HL-60/S4 (cell line): ENCODE measurements around the gene ZNG1A.
"Not testable (repeated sequence)": the region's sequence is repeated elsewhere in the genome, so short reads cannot be mapped to it uniquely, and the experiment has no call there.

Source experiments
- in situ Hi-C: fragments of 300-500 bp; cut with MboI; formaldehyde crosslinking; loops from 2 replicates; pipeline ENCODE4 v1.14.3; 2022; ENCODE audit warnings: low sequenced_read_pairs

ZNG1A gene

GRCh38 chr9:98775-99174 lies 80.1 kb downstream of the ZNG1A start:
- in situ Hi-C loops = not testable (repeated sequence)

- in situ Hi-C loops = not testable (repeated sequence)
Observed at GRCh38 chr9:94992-95391, 83.9 kb downstream of the ZNG1A start.

GRCh38 chr9:94323-94722 lies 84.5 kb downstream of the ZNG1A start:
- in situ Hi-C loops = not testable (repeated sequence)

GRCh38 chr9:93909-94308 lies 84.9 kb downstream of the ZNG1A start:
- in situ Hi-C loops = not testable (repeated sequence)

GRCh38 chr9:90851-91250 lies 88.0 kb downstream of the ZNG1A start:
- in situ Hi-C loops = not testable (repeated sequence)

- in situ Hi-C loops = not testable (repeated sequence)
Observed at GRCh38 chr9:88396-89037, 90.3 kb downstream of the ZNG1A start.

- in situ Hi-C loops = not testable (repeated sequence)
Observed at GRCh38 chr9:87860-88259, 91.0 kb downstream of the ZNG1A start.

GRCh38 chr9:87105-87504 lies 91.8 kb downstream of the ZNG1A start:
- in situ Hi-C loops = not testable (repeated sequence)

- in situ Hi-C loops = not testable (repeated sequence)
Observed at GRCh38 chr9:86697-87096, 92.2 kb downstream of the ZNG1A start.

GRCh38 chr9:82932-83689 lies 95.7 kb downstream of the ZNG1A start:
- in situ Hi-C loops = not testable (repeated sequence)

- in situ Hi-C loops = not testable (repeated sequence)
Observed at GRCh38 chr9:78333-78732, 100.5 kb downstream of the ZNG1A start.

- in situ Hi-C loops = not testable (repeated sequence)
Observed at GRCh38 chr9:76389-76788, 102.5 kb downstream of the ZNG1A start.

GRCh38 chr9:73900-74525 lies 104.8 kb downstream of the ZNG1A start:
- in situ Hi-C loops = not testable (repeated sequence)

- in situ Hi-C loops = not testable (repeated sequence)
Observed at GRCh38 chr9:73076-73899, 105.6 kb downstream of the ZNG1A start.
